Epithelial cell of esophagus (primary cell): ENCODE results near the gene MYO1H.
"Not testable (repeated sequence)": the region's sequence is repeated elsewhere in the genome, so short reads cannot be mapped to it uniquely, and the experiment has no call there.

Experiments
- DNase-seq: peaks from one replicate; pipeline ENCODE4 v3.0.0; 2010; ENCODE audit warnings: low read depth
- H3K4me3 ChIP-seq: 2 replicates; pipeline ENCODE4 v1.5.1; 2011; ENCODE audit warnings: mild to moderate bottlenecking, low read length, control low read depth
- CTCF ChIP-seq: IDR thresholded peaks from 2 replicates; pipeline ENCODE4 v1.5.1; 2011; ENCODE audit warnings: low read depth, mild to moderate bottlenecking, low read length, control low read depth, inconsistent platforms; ENCODE audit not compliant: insufficient read depth; ENCODE audit errors: missing control alignments

Gene MYO1H

DNA sequence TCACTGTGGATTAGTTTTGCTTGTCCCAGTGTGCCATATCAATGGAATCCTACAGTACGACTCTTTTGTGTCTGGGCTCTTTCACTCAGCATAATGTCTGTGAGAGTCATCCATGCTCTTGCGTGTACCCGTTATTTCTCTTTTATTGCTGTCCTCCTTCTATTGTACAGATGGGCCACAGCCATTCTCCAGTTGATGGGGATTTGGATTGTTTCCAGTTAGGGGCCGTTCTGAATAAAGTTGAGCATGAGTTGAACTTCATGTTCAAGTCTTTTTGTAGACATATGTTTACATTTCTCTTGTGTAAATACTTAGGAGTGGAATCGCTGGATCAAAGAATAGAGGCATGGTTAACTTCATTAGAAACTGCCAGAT, 38.3 kb downstream of the MYO1H start:
- no peak overlapping the region for H3K4me3 ChIP-seq
- no peak for TF ChIP-seq CTCF
- no peak for DNase-seq

- peak; percentile 59 for TF ChIP-seq CTCF
- H3K4me3 ChIP-seq = no peak overlapping the region
- DNase-seq = peak; percentile 27
Measured at GRCh38 chr12:109387425-109388166, 39.9 kb downstream of the MYO1H start.

DNA sequence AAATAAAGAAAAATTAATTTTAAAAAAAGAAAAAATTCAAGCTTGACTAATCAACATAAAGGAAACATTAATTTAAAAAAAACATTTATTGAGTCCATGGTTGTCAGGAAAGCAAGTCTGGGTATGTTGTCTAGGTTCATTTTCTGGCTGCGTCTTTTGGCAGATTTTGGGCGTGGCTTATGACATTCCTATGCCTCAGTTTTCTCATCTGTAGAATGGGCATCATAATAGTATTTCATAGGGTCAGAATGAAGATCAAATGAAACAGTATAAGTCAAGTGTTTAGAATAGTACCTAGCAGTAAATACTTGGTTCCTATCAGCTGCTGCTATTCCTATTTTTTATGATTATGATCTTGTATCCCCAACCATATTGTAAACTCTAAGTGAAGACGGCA, 40.5 kb downstream of the MYO1H start:
- no peak for TF ChIP-seq CTCF
- no peak for DNase-seq
- no peak overlapping the region for H3K4me3 ChIP-seq

GRCh38 chr12:109389146-109389545, 41.4 kb downstream of the MYO1H start:
- DNase-seq = no peak
- TF ChIP-seq CTCF = no peak
- H3K4me3 ChIP-seq = no peak overlapping the region

- no peak overlapping the region for H3K4me3 ChIP-seq
- peak; percentile 98 for TF ChIP-seq CTCF
- DNase-seq = peak; percentile 68
Measured at GRCh38 chr12:109393437-109394345, 46.0 kb downstream of the MYO1H start.

DNA sequence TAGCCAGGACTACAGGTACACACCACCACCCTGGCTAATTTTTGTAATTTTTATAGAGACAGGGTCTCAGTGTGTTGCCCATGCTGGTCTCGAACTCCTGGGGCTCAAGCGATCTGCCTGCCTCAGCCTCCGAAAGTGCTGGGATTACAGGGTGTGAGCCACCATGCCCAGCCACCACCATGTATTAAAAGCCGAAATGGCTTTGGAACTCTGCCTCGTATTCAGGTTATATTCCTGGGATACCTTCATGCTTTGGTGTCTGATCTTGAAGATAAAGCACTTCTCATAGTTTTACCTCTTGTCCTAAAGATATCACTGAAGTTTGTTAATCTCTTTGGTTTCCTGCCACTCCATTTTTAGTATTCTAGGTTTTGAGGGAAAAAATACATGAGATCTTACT, 47.2 kb downstream of the MYO1H start:
- no peak overlapping the region for H3K4me3 ChIP-seq
- TF ChIP-seq CTCF = no peak
- DNase-seq = no peak

DNA sequence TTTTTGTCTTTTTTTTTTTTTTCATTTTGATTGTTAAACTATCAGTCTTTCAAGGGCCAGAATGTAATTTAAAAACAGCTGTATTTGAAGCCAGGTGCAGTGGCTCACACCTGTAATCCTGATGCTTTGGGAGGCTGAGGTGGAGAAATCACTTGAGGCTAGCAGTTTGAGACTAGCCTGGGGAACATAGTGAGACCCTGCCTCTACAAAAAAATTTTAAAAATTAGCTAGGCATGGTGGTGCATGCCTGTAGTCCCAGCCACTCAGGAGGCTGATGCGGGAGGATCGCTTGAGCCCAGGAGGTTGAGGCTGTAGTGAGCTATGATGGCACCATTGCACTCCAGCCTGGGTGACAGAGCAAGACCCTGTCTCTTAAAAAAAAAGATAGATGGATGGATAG, 57.1 kb downstream of the MYO1H start:
- H3K4me3 ChIP-seq, DNase-seq: not testable (repeated sequence)

DNA sequence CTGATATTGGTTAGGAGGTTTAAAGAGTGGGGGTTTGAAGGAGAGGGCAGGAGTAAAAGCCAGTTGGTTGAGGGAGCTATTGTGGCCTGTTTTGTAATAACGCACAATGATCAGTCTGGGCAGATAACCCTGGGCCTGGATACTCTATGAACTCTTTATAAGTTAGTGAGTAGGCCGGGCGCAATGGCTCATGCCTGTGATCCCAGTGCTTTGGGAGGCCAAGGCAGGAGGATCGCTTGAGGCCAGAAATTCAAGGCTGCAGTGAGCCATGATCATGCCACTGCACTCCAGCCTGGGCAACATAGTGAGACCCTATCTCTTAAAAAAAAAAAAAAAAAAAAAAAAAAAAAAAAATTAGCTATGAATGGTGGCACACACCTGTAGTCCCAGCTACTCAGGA, 58.4 kb downstream of the MYO1H start:
- H3K4me3 ChIP-seq, DNase-seq: not testable (repeated sequence)
